Measurements from ENCODE around the gene NUTM2D.
"Not testable (repeated sequence)": the region's sequence is repeated elsewhere in the genome, so short reads cannot be mapped to it uniquely, and the experiment has no call there.

NUTM2D gene

GRCh38 chr10:87357444-87357843 is at the start of gene NUTM2D:
Gene NUTM2D (plus strand): TSS chr10:87357744. CDS start chr10:87358266, 522 bp downstream.
- in situ Hi-C loops (cut with HindIII; ENCODE audit: low sequenced_read_pairs): not testable (repeated sequence)

GRCh38 chr10:87308702-87309101 is 48.8 kb upstream of the NUTM2D start:
- in situ Hi-C loops (cut with HindIII; ENCODE audit: low sequenced_read_pairs): not testable (repeated sequence)

GRCh38 chr10:87309657-87310056 is 47.9 kb upstream of the NUTM2D start:
- in situ Hi-C loops (cut with HindIII; ENCODE audit: low sequenced_read_pairs): not testable (repeated sequence)

GRCh38 chr10:87311521-87311920 is 46.0 kb upstream of the NUTM2D start:
- in situ Hi-C loops (cut with HindIII; ENCODE audit: low sequenced_read_pairs): not testable (repeated sequence)

- in situ Hi-C loops (cut with HindIII; ENCODE audit: low sequenced_read_pairs): not testable (repeated sequence)
These were observed 43.7 kb upstream of the NUTM2D start for GRCh38 chr10:87313649-87314359.

GRCh38 chr10:87314360-87314973 is 43.1 kb upstream of the NUTM2D start:
- in situ Hi-C loops (cut with HindIII; ENCODE audit: low sequenced_read_pairs): not testable (repeated sequence)

GRCh38 chr10:87321505-87321904 is 36.0 kb upstream of the NUTM2D start:
- in situ Hi-C loops (cut with HindIII; ENCODE audit: low sequenced_read_pairs): not testable (repeated sequence)

- in situ Hi-C loops (cut with HindIII; ENCODE audit: low sequenced_read_pairs): not testable (repeated sequence)
These were observed 33.0 kb upstream of the NUTM2D start for GRCh38 chr10:87324559-87324958.

GRCh38 chr10:87327958-87328357 is 29.6 kb upstream of the NUTM2D start:
- in situ Hi-C loops (cut with HindIII; ENCODE audit: low sequenced_read_pairs): not testable (repeated sequence)

GRCh38 chr10:87329131-87329530 is 28.4 kb upstream of the NUTM2D start:
- in situ Hi-C loops (cut with HindIII; ENCODE audit: low sequenced_read_pairs): not testable (repeated sequence)

GRCh38 chr10:87332687-87333086 is 24.9 kb upstream of the NUTM2D start:
- in situ Hi-C loops (cut with HindIII; ENCODE audit: low sequenced_read_pairs): not testable (repeated sequence)

- in situ Hi-C loops (cut with HindIII; ENCODE audit: low sequenced_read_pairs): not testable (repeated sequence)
These were observed 17.1 kb upstream of the NUTM2D start for GRCh38 chr10:87340411-87340810.

- in situ Hi-C loops (cut with HindIII; ENCODE audit: low sequenced_read_pairs): not testable (repeated sequence)
These were observed 15.9 kb upstream of the NUTM2D start for GRCh38 chr10:87341546-87342142.

- in situ Hi-C loops (cut with HindIII; ENCODE audit: low sequenced_read_pairs): not testable (repeated sequence)
These were observed 15.3 kb upstream of the NUTM2D start for GRCh38 chr10:87342249-87342710.

- in situ Hi-C loops (cut with HindIII; ENCODE audit: low sequenced_read_pairs): not testable (repeated sequence)
These were observed 14.8 kb upstream of the NUTM2D start for GRCh38 chr10:87342711-87343258.

- in situ Hi-C loops (cut with HindIII; ENCODE audit: low sequenced_read_pairs): not testable (repeated sequence)
These were observed 11.8 kb upstream of the NUTM2D start for GRCh38 chr10:87345743-87346142.

- in situ Hi-C loops (cut with HindIII; ENCODE audit: low sequenced_read_pairs): not testable (repeated sequence)
These were observed 7.4 kb upstream of the NUTM2D start for GRCh38 chr10:87350161-87350560.

- in situ Hi-C loops (cut with HindIII; ENCODE audit: low sequenced_read_pairs): not testable (repeated sequence)
These were observed 4.7 kb upstream of the NUTM2D start for GRCh38 chr10:87352825-87353224.

GRCh38 chr10:87355110-87355509 is 2.4 kb upstream of the NUTM2D start:
- in situ Hi-C loops (cut with HindIII; ENCODE audit: low sequenced_read_pairs): not testable (repeated sequence)

- in situ Hi-C loops (cut with HindIII; ENCODE audit: low sequenced_read_pairs): not testable (repeated sequence)
These were observed 615 bp downstream of the NUTM2D start for GRCh38 chr10:87358159-87358558.

GRCh38 chr10:87369514-87370112 is 12.1 kb downstream of the NUTM2D start:
- in situ Hi-C loops (cut with HindIII; ENCODE audit: low sequenced_read_pairs): not testable (repeated sequence)
